DOHH2 (cell line): ENCODE measurements around the gene ACOX3.
"Not testable (repeated sequence)": the region's sequence is repeated elsewhere in the genome, so short reads cannot be mapped to it uniquely, and the experiment has no call there.

Source experiments
- H3F3A ChIP-seq: fragments of 200-600 bp; sonication (generic), shearing (Covaris generic); 2 replicates; pipeline ENCODE4 v1.6.0; 2016; ENCODE audit warnings: antibody characterized with exemption, mild to moderate bottlenecking; ENCODE audit not compliant: control insufficient read depth, insufficient read depth
- H3K27ac ChIP-seq: fragments of 200-600 bp; sonication (generic); 2 replicates; pipeline ENCODE4 v1.5.1; 2014; ENCODE audit warnings: low read depth, mild to moderate bottlenecking, low read length, moderate library complexity
- H3K27me3 ChIP-seq: fragments of 200-600 bp; sonication (generic); 2 replicates; pipeline ENCODE4 v1.6.1; 2014; ENCODE audit warnings: mild to moderate bottlenecking, low read length, mixed read lengths; ENCODE audit not compliant: control insufficient read depth
- H3K36me3 ChIP-seq: fragments of 200-600 bp; sonication (generic); 2 replicates; pipeline ENCODE4 v1.6.1; 2014; ENCODE audit warnings: mild to moderate bottlenecking, low read length, moderate library complexity, mixed read lengths; ENCODE audit not compliant: control insufficient read depth
- H3K4me1 ChIP-seq: fragments of 200-600 bp; sonication (generic); 2 replicates; pipeline ENCODE4 v1.6.1; 2014; ENCODE audit warnings: mild to moderate bottlenecking, low read length, mixed read lengths; ENCODE audit not compliant: control insufficient read depth
- H3K4me2 ChIP-seq: fragments of 200-600 bp; sonication (generic); 2 replicates; pipeline ENCODE4 v1.6.0; 2014; ENCODE audit warnings: mild to moderate bottlenecking, low read length, moderate library complexity
- H3K4me3 ChIP-seq: fragments of 200-600 bp; sonication (generic); 2 replicates; pipeline ENCODE4 v1.5.1; 2014; ENCODE audit warnings: mild to moderate bottlenecking, low read length, mixed read lengths
- H3K79me2 ChIP-seq: fragments of 200-600 bp; sonication (generic); 2 replicates; pipeline ENCODE4 v1.6.1; 2014; ENCODE audit warnings: mild to moderate bottlenecking, low read length, mixed read lengths; ENCODE audit not compliant: control insufficient read depth
- H3K9me2 ChIP-seq: fragments of 200-600 bp; sonication (generic); replicated peaks from 2 replicates; pipeline ENCODE4 v1.6.1; 2014; ENCODE audit warnings: mild to moderate bottlenecking, low read length, mixed read lengths; ENCODE audit not compliant: control insufficient read depth
- H3K9me3 ChIP-seq: fragments of 200-600 bp; sonication (generic); 2 replicates; pipeline ENCODE4 v1.6.1; 2014; ENCODE audit warnings: antibody characterized with exemption, low read length, mixed read lengths; ENCODE audit not compliant: control insufficient read depth, insufficient read depth
- H4K20me1 ChIP-seq: fragments of 200-600 bp; sonication (generic); 2 replicates; pipeline ENCODE4 v1.6.0; 2014; ENCODE audit warnings: low read depth, mild to moderate bottlenecking, antibody characterized with exemption, low read length, moderate library complexity; ENCODE audit not compliant: control insufficient read depth, insufficient read depth
- CTCF ChIP-seq: fragments of 200-600 bp; sonication (generic); IDR thresholded peaks from one replicate; pipeline ENCODE4 v1.5.1; 2014; ENCODE audit warnings: antibody characterized with exemption, mild to moderate bottlenecking, low read depth, low read length; ENCODE audit not compliant: poor library complexity, severe bottlenecking
- EZH2phosphoT487 ChIP-seq: fragments of 200-600 bp; sonication (generic); IDR thresholded peaks from 2 replicates; pipeline ENCODE4 v1.6.1; 2017; ENCODE audit warnings: borderline replicate concordance, mild to moderate bottlenecking, antibody characterized with exemption, low read length, moderate library complexity, mixed read lengths

Gene ACOX3

GRCh38 chr4:8440492-8441311 lies at the start of gene ACOX3, which contains the start of gene TRMT44:
Gene ACOX3 (minus strand): TSS chr4:8440723. CDS start chr4:8416521, 24,202 bp downstream.
Gene TRMT44 (plus strand): TSS chr4:8440777. CDS start chr4:8440823, 46 bp downstream.
- Histone ChIP-seq H3K36me3 (peaks cover 19% of the 10 kb centered on the region), H4K20me1 (peaks cover 13% of the 10 kb centered on the region; the same call in 1 of the 2 replicates), H3K27me3 (no peaks in the 10 kb centered on the region), H3K9me2 (no peaks in the 10 kb centered on the region), H3K4me3 (peak within 1 kb of the TSS; percentile 93), H3F3A (peaks cover 4% of the 10 kb centered on the region), H3K4me1 (peaks cover 51% of the 10 kb centered on the region), H3K4me2 (peak within 1 kb of the TSS; percentile 96), H3K27ac (peak within 1 kb of the TSS; percentile 70), H3K9me3 (no peaks in the 10 kb centered on the region), H3K79me2 (peaks cover 97% of the 10 kb centered on the region)
- TF ChIP-seq CTCF: no peak
- TF ChIP-seq EZH2phosphoT487: no peak

- Histone ChIP-seq H3K36me3 (no peaks in the 10 kb centered on the region), H3K27ac (no peak overlapping the region), H3K79me2 (no peaks in the 10 kb centered on the region), H3K27me3 (no peaks in the 10 kb centered on the region), H3K9me3 (no peaks in the 10 kb centered on the region), H3K4me2 (no peak overlapping the region), H3K9me2 (no peaks in the 10 kb centered on the region), H3F3A (no peaks in the 10 kb centered on the region), H3K4me3 (no peak overlapping the region), H4K20me1 (no peaks in the 10 kb centered on the region), H3K4me1 (no peaks in the 10 kb centered on the region)
- TF ChIP-seq CTCF: no peak
- TF ChIP-seq EZH2phosphoT487: no peak
Observed at GRCh38 chr4:8488791-8489369, 48.4 kb upstream of the ACOX3 start.

- not testable (repeated sequence) for H3K4me3 ChIP-seq, H3K27me3 ChIP-seq, H3K27ac ChIP-seq, H3K4me1 ChIP-seq, H3K9me2 ChIP-seq, H4K20me1 ChIP-seq, H3F3A ChIP-seq, H3K4me2 ChIP-seq, H3K9me3 ChIP-seq, H3K79me2 ChIP-seq, H3K36me3 ChIP-seq
Observed at GRCh38 chr4:8486643-8487042, 46.1 kb upstream of the ACOX3 start.

- TF ChIP-seq EZH2phosphoT487 (no peak), CTCF (no peak)
- Histone ChIP-seq H4K20me1 (no peaks in the 10 kb centered on the region), H3K27me3 (no peaks in the 10 kb centered on the region), H3F3A (no peaks in the 10 kb centered on the region), H3K27ac (no peak overlapping the region), H3K9me2 (no peaks in the 10 kb centered on the region), H3K36me3 (peaks cover 8% of the 10 kb centered on the region), H3K4me3 (no peak overlapping the region), H3K4me1 (no peaks in the 10 kb centered on the region), H3K79me2 (no peaks in the 10 kb centered on the region), H3K4me2 (no peak overlapping the region), H3K9me3 (no peaks in the 10 kb centered on the region)
Observed at GRCh38 chr4:8480221-8480620, 39.7 kb upstream of the ACOX3 start.
